ENCODE results near the gene PRKAG2. TPM values are rescaled to one million over a fixed set of nuclear protein-coding genes. Genes with fewer than 3 reads are reported as not detected.

Gene PRKAG2
- total and polyA plus RNA-seq, 4 donors: 17.5 to 33.3 (median 23.9) TPM

DNA sequence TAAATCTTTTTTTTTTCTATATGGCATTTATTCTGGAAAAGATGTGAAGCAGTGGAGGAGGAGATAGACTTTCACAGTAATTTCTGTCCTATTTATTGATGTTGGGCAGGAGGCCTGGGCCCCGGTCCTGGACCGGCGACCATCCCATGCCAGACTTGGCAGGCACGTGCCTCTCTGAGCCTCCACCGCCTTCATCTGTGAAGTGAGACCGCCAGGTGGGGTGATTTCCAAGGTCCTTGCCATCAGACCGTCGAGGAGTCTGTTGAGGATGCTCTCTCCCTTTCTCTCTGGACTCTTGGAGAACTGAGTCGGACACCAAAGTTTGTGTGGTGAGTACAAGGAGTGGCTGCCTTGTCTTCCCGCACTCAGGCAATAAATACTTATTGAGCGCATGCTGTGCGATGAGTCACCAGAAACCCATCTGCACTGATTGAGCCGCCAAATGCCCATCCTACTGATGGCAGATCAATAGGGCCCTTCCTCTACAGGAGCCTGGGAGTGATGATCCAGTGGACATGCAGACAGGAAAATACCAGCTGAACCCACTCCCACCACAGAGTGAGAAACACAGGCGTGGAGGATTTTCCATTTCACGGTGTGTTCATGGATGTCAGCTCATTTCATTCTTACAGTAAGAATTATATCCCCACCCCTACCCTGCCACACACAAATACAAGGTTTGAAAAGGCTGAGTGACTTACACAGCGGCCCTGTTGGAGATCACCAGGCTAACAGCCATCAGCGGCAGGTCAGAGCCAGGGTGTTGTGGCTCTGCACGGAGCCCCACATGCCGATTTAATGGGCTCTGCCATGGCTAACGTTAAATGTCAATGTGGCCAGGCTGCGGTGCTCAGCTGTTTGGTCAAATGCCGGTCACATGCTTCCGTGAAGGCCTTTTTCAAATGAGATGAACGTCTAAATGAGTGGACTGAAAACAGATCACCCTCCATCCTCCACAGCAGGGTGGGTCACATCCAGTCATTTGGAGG is 11.5 kb upstream of the PRKAG2 start:
- H3K27me3 ChIP-seq (ENCODE audit: control insufficient read depth in 3 of 3, insufficient read depth in 3 of 3, low read length in 2 of 3): peaks cover 0 to 38% (median 2%) of the 10 kb centered on the region in 3 donors
- no peaks in the 10 kb centered on the region for H3K9me3 ChIP-seq (ENCODE audit: control insufficient read depth in 4 of 4, insufficient read depth in 3 of 4, low read length in 3 of 4)
- H3K4me3 ChIP-seq: no peak overlapping the region
- H3K36me3 ChIP-seq (ENCODE audit: control insufficient read depth in 4 of 4, insufficient read depth in 4 of 4, low read length in 4 of 4): no peaks in the 10 kb centered on the region
- peaks cover 0 to 3% (median 0%) of the 10 kb centered on the region in 5 donors for H3K4me1 ChIP-seq (ENCODE audit: control insufficient read depth in 5 of 5, insufficient read depth in 5 of 5, low read length in 5 of 5)
- ATAC-seq (ENCODE audit: insufficient read depth, low FRiP score) (no peak), DNase-seq (no peak)
- 82 to 93% methylated on average over 24 of the region's 24 CpGs for WGBS, 2 donors
- no peak overlapping the region for H3K9ac ChIP-seq (ENCODE audit: insufficient read depth in 1 of 2, low read length in 2 of 2)
- H3K27ac ChIP-seq (ENCODE audit: low read depth in 1 of 2, low read length in 1 of 2): no peak overlapping the region
- TF ChIP-seq, protein P1, sequence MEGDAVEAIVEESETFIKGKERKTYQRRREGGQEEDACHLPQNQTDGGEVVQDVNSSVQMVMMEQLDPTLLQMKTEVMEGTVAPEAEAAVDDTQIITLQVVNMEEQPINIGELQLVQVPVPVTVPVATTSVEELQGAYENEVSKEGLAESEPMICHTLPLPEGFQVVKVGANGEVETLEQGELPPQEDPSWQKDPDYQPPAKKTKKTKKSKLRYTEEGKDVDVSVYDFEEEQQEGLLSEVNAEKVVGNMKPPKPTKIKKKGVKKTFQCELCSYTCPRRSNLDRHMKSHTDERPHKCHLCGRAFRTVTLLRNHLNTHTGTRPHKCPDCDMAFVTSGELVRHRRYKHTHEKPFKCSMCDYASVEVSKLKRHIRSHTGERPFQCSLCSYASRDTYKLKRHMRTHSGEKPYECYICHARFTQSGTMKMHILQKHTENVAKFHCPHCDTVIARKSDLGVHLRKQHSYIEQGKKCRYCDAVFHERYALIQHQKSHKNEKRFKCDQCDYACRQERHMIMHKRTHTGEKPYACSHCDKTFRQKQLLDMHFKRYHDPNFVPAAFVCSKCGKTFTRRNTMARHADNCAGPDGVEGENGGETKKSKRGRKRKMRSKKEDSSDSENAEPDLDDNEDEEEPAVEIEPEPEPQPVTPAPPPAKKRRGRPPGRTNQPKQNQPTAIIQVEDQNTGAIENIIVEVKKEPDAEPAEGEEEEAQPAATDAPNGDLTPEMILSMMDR (IDR thresholded peaks at IDR 0.05; ENCODE audit: control extremely low read depth, extremely low read depth): no peak

DNA sequence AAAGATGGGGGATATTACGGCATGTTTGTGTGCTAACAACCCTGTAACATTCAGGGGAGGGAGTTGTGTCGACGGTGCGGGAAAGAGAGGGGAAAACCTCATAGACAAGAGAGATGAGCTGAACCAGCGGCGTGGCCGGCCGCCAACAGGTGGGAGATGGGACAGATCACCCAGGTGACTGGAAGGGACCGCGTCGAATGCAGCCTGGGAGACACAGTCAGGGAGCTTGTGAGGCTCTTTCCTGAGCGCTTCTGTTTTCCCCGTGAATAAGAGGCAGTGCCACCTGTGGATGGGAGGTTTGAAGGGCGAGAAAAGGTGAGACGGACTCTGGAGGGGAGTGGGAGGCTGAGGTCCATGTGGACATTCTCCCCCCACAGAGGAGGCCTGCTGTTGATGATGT is 9.9 kb upstream of the PRKAG2 start:
- Histone ChIP-seq H3K27ac (ENCODE audit: low read depth in 1 of 2, low read length in 1 of 2) (no peak overlapping the region), H3K36me3 (ENCODE audit: control insufficient read depth in 4 of 4, insufficient read depth in 4 of 4, low read length in 4 of 4) (no peaks in the 10 kb centered on the region), H3K9me3 (ENCODE audit: control insufficient read depth in 4 of 4, insufficient read depth in 3 of 4, low read length in 3 of 4) (no peaks in the 10 kb centered on the region), H3K27me3 (ENCODE audit: control insufficient read depth in 3 of 3, insufficient read depth in 3 of 3, low read length in 2 of 3) (peaks cover 0 to 42% (median 2%) of the 10 kb centered on the region in 3 donors), H3K9ac (ENCODE audit: insufficient read depth in 1 of 2, low read length in 2 of 2) (no peak overlapping the region), H3K4me1 (ENCODE audit: control insufficient read depth in 5 of 5, insufficient read depth in 5 of 5, low read length in 5 of 5) (peaks cover 0 to 2% (median 0%) of the 10 kb centered on the region in 5 donors), H3K4me3 (no peak overlapping the region)
- 78 to 87% methylated on average over 15 of the region's 15 CpGs for WGBS, 2 donors
- no peak for ATAC-seq (ENCODE audit: insufficient read depth, low FRiP score)
- TF ChIP-seq, protein P1 (IDR thresholded peaks at IDR 0.05; ENCODE audit: control extremely low read depth, extremely low read depth): no peak
- DNase-seq: no peak

DNA sequence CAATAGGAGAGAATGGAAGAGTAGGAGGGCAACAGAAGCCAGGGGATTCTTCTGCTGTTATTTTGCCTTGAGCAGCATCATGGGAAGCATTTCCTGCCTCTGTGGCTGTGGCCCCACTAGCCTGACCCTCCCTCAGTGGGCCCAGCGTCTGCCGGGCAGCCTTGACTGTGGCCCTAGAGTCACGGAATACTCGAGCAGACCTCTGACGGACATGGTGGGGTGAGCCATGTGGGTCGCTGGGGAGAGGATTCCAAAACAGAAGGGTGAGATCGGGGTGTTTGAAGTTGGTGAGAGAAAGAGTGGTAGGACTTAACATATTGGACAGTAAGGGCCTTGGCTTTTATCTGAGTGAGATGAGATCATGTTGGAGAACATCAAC is 8.3 kb upstream of the PRKAG2 start:
- WGBS, 2 donors: 92 to 95% methylated on average over 7 of the region's 7 CpGs
- no peak for ATAC-seq (ENCODE audit: insufficient read depth, low FRiP score)

More for the DNA sequence above, 8.3 kb upstream of the PRKAG2 start:
- Histone ChIP-seq H3K9ac (ENCODE audit: insufficient read depth in 1 of 2, low read length in 2 of 2) (no peak overlapping the region), H3K27me3 (ENCODE audit: control insufficient read depth in 3 of 3, insufficient read depth in 3 of 3, low read length in 2 of 3) (peaks cover 0 to 38% (median 2%) of the 10 kb centered on the region in 3 donors), H3K4me1 (ENCODE audit: control insufficient read depth in 5 of 5, insufficient read depth in 5 of 5, low read length in 5 of 5) (no peaks in the 10 kb centered on the region), H3K4me3 (no peak overlapping the region), H3K9me3 (ENCODE audit: control insufficient read depth in 4 of 4, insufficient read depth in 3 of 4, low read length in 3 of 4) (no peaks in the 10 kb centered on the region), H3K27ac (ENCODE audit: low read depth in 1 of 2, low read length in 1 of 2) (no peak overlapping the region), H3K36me3 (ENCODE audit: control insufficient read depth in 4 of 4, insufficient read depth in 4 of 4, low read length in 4 of 4) (no peaks in the 10 kb centered on the region)
- DNase-seq: no peak
- TF ChIP-seq, protein P1 (IDR thresholded peaks at IDR 0.05; ENCODE audit: control extremely low read depth, extremely low read depth): no peak
